ENCODE data around the gene MMP3. TPM values are rescaled to one million over a fixed set of nuclear protein-coding genes. Genes with fewer than 3 reads are reported as not detected.

Gene MMP3
- total RNA-seq, 2 donors from 2014 or later, result not detected

- Histone ChIP-seq H3K9me3 (no peaks in the 10 kb centered on the region), H3K4me3 (no peak overlapping the region), H3K4me1 (no peaks in the 10 kb centered on the region), H3K27ac (no peak overlapping the region), H3K27me3 (no peaks in the 10 kb centered on the region), H3K36me3 (no peaks in the 10 kb centered on the region)
- no peak for DNase-seq (ENCODE audit: low spot score)
- TF ChIP-seq CTCF (IDR thresholded peaks at IDR 0.05), result no peak
Observed at GRCh38 chr11:102807921-102808320, 35.5 kb downstream of the MMP3 start.

GRCh38 chr11:102806296-102806695, 37.1 kb downstream of the MMP3 start:
- no peak overlapping the region for H3K27ac ChIP-seq
- H3K9me3 ChIP-seq, result no peaks in the 10 kb centered on the region
- H3K36me3 ChIP-seq, result no peaks in the 10 kb centered on the region
- no peaks in the 10 kb centered on the region for H3K4me1 ChIP-seq
- H3K4me3 ChIP-seq, result no peak overlapping the region
- no peak for TF ChIP-seq CTCF (IDR thresholded peaks at IDR 0.05)
- no peaks in the 10 kb centered on the region for H3K27me3 ChIP-seq
- DNase-seq (ENCODE audit: low spot score), result no peak

GRCh38 chr11:102802341-102802740, 41.1 kb downstream of the MMP3 start:
- no peaks in the 10 kb centered on the region for H3K9me3 ChIP-seq
- H3K27me3 ChIP-seq, result no peaks in the 10 kb centered on the region
- no peak for DNase-seq (ENCODE audit: low spot score)
- H3K4me3 ChIP-seq, result no peak overlapping the region
- no peak overlapping the region for H3K27ac ChIP-seq
- no peak for TF ChIP-seq CTCF (IDR thresholded peaks at IDR 0.05)
- no peaks in the 10 kb centered on the region for H3K4me1 ChIP-seq
- H3K36me3 ChIP-seq, result no peaks in the 10 kb centered on the region

GRCh38 chr11:102800767-102801166, 42.6 kb downstream of the MMP3 start:
- DNase-seq (ENCODE audit: low spot score), result no peak
- Histone ChIP-seq H3K27me3 (no peaks in the 10 kb centered on the region), H3K9me3 (no peaks in the 10 kb centered on the region), H3K27ac (no peak overlapping the region), H3K36me3 (no peaks in the 10 kb centered on the region), H3K4me1 (no peaks in the 10 kb centered on the region), H3K4me3 (no peak overlapping the region)
- no peak for TF ChIP-seq CTCF (IDR thresholded peaks at IDR 0.05)

- no peak for TF ChIP-seq CTCF (IDR thresholded peaks at IDR 0.05)
- no peaks in the 10 kb centered on the region for H3K9me3 ChIP-seq
- no peaks in the 10 kb centered on the region for H3K4me1 ChIP-seq
- DNase-seq (ENCODE audit: low spot score), result no peak
- H3K4me3 ChIP-seq, result no peak overlapping the region
- H3K27me3 ChIP-seq, result no peaks in the 10 kb centered on the region
- H3K27ac ChIP-seq, result no peak overlapping the region
- H3K36me3 ChIP-seq, result no peaks in the 10 kb centered on the region
Observed at GRCh38 chr11:102799681-102800340, 43.6 kb downstream of the MMP3 start.

All from right atrium auricular region (tissue), 2 donors.